Stimulated activated CD4-positive, alpha-beta T cell treated with anti-CD3 and anti-CD28 coated beads, Interleukin-2, amount 100 ng/mL, for 48 hours (primary cell): ENCODE measurements around the gene WDR13.
"Not testable (repeated sequence)": the region's sequence is repeated elsewhere in the genome, so short reads cannot be mapped to it uniquely, and the experiment has no call there.

ENCODE experiments used
- DNase-seq, 2 donors: peaks; one replicate each; pipeline ENCODE4 v3.0.0-alpha.2; 2020

Gene WDR13

DNA sequence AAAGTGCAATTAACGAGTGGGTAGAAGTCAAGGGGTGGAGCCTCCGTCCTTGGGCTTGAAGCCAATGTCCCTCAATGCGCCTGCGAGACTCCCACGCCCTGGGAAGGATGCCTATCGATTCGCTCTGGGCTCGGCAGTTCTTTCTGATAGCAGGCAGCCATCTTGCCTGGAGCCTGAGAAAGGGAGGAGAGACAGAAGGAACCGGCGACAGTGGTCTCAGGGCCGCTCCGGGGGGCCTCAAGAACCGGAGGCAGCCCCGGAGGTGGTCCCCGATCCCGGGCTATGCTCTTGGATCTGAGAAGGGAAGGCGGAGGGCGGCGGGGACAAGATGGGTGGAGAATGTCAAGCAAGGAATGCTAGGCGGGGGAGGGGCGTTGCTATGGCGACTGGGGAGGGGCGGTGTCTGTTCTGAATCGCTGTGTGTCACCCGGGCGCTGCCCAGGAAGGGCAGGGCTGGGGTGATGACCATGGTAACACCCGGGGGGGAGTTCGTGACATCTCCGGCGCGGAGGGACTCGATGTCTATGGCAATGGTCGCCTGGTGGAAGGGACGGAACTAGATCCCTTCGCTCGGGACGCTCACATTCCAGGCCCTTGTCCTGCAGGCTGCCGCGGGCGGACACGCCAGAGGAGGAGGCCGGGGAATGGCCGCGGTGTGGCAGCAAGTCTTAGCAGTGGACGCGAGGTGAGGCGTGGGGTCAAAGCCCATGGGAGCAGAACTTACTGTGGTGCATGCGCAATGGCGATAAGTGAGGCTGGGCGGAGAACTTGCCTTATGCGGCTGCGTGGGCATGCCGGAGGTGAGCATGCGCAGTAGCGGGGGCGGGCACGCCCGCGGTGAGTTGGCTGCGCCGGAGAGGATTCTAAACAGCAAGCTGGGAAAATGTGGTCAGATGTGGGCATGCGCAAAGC, at the start of gene WDR13:
TSS of gene WDR13 (plus strand) at position 140 of the 912 bp plus-strand sequence. CDS start at position 645, 505 bp downstream.
- peak; percentile 78 to 82 for DNase-seq

DNA sequence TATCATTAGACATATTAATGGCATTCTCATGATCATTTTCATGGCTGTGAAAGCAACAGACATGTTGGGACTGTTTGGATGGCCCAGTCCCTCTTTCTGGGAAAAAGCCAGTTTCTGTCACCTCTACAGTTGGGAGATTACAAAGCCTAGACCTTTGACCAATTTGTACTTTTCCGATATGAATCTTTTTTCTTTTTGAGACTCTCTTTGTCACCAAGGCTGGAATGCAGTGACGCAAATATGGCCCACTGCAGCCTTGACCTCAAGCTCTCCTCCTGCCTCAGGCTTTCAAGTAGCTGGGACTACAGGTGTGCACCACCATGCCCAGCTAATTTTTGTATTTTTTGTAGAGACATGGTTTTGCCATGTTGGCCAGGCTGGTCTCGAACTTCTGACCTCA, 48.4 kb upstream of the WDR13 start:
- DNase-seq, result no peak

DNA sequence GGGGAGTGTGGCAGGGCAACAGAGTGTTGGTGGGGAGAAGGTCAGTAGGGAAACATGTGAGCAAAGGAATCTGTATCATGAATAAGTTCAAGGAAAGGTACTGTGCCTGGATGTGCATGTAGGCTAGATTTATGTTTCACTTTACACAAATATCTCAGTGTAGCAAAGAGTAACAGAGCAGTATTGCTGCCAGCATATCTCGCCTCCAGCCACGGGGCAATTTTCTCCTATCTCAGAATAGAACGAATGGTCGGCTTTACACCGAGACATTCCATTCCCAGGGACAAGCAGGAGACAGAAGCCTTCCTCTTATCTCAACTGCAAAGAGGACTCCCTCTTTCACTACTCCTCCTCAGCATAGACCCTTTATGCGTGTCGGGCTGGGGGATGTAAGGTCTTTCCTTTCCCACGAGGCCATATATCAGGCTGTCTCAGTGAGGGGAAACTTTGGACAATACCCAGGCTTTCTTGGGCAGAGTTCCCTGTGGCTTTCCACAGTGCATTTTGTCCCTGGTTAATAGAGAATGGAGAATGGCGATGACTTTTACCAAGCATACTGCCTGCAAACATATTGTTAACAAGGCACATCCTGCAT, 41.5 kb upstream of the WDR13 start:
- not testable (repeated sequence) for DNase-seq

DNA sequence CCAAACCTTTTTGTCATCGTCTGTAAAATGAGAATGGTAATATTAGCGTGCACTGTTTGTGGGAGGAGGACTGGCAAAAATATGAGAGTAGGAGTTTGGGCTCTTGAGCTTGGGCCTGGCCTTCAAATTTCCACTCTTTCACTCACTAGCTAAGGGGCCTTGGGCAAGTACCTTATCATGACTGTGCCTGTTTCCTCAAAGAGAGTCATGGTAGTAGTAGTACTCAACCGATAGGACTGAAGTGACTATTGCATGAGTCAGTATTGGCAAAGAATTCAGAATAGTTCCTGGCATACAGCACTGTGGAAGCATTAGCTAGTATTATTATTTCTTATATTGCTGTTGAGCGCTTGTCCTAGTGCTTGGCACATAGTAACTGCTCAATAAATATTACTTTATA, 39.0 kb upstream of the WDR13 start:
- no peak for DNase-seq

DNA sequence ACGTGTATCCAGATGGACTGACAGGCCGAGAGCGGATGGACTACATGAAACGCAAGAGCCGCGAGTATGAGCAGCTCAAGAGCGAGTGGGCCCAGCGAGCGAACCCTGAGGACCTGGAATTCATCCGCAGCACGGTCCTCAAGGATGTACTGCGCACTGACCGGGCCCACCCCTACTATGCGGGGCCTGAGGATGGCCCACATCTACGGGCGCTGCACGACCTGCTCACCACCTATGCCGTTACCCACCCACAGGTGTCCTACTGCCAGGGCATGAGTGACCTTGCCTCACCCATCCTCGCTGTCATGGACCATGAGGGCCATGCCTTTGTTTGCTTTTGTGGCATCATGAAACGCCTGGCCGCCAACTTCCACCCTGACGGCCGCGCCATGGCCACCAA, 37.7 kb upstream of the WDR13 start:
- DNase-seq, result no peak

DNA sequence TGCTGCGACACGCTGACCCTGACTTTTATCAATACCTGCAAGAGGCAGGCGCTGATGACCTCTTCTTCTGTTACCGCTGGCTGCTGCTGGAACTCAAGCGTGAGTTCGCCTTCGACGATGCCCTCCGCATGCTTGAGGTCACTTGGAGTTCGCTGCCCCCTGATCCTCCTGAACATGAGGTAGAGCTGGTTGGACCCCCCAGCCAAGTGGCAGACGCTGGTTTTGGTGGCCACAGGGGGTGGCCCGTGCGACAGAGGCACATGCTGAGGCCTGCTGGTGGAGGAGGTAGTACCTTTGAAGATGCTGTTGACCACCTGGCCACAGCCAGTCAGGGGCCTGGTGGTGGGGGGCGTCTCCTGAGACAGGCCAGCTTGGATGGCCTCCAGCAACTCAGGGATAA, 37.2 kb upstream of the WDR13 start:
- no peak for DNase-seq

DNA sequence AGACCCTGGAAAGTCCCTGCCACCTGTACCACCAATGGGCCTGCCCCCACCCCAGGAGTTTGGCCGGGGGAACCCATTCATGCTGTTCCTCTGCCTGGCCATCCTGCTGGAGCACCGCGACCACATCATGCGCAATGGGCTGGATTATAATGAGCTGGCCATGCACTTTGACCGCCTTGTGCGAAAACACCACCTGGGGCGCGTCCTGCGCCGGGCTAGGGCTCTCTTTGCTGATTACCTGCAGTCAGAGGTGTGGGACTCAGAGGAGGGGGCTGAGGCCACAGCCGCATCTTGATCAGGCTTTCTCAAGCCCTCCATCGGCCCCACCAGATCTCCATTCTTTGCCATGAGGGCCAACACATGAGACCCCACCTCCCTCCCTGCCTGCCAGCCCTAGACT, 36.6 kb upstream of the WDR13 start:
- DNase-seq, result no peak

DNA sequence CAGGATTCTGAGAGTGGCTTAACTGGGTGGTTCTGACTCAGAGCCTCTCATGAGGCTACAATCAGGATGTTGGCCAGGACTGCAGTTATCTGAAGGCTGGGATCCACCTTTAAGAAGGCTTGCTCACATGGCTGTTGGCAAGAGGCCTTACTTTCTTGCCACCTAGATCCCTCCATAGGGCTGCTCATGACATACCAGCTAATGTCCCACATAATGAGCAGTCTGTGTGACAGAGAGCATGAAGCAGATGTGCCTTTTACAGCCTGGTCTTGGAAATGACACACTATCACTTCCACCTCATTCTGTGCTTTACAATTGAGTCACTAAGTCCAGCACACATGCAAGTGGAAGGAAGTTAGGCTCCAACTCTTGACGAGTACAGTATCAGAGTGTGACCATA, 27.3 kb upstream of the WDR13 start:
- no peak for DNase-seq

DNA sequence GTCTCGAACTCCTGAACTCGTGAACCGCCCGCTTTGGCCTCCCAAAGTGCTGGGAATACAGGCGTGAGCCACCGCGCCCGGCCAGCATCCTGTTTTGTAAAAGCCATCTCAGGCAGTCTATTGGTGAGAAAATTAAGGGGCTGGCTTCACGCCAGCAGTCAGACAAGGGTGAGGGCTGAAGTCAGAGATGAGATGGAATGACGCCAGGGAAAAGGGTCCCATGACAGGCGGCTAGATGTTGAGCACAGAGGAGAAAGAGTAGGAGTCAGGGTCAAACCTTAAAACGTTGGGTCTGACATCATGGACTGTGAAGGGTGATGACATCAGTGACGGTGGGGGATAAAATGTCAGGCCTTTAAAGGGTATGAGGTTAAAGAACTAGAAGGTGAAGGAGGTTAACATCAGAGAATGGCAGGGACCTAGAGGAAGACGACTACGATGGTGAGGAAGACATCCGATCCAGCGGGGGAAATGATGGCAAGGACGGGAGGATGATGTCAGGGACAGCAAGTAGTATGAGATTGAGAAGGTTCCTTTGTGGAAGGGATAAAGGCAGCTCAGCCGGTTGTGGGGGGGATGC, 23.5 kb upstream of the WDR13 start:
- no peak for DNase-seq

DNA sequence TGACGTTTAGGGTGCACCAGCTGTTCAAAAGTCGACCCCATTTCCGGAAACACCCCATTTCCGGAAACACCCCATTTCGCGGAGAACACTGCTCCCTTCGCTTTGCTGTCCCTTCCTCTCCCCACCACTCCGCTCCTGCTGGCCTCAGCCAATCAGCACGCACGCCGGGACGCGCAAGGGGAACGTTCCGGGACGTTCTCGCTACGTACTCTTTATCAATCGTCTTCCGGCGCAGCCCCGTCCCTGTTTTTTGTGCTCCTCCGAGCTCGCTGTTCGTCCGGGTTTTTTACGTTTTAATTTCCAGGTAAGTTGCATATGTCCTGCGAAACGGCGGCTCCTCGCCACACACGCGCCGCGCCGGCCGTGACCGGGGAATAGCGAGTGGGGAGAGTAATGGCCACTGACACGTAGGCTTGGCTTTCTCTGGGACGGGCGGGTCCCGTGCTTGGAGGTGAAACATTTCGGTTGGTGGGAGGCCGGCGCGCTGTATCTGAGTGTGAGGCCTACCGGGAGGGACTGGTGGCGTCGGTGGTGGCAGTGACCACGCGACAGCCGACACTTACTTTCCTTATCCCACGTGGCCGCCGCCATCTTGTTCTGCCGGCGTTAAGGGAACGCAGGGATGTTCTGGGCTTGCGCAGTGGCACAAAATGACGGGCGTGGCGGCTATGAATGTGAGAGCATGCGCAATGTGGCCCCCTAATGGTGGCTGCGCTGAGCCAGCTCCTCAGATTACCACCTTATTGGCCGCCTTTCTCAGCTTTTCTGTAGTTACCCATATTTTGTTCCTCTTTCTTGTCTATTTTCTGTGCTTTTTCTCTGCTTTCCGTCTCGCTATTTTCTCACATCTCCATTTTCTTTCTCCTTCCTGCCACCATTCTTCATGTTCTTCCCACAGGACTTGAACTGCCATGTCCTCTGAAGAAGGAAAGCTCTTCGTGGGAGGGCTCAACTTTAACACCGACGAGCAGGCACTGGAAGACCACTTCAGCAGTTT, 22.7 kb upstream of the WDR13 start, which contains the start of gene RBM3:
TSS of gene RBM3 (plus strand) at position 215 of the 997 bp plus-strand sequence. CDS start at position 912, 697 bp downstream.
- peak; percentile 76 to 77 for DNase-seq

DNA sequence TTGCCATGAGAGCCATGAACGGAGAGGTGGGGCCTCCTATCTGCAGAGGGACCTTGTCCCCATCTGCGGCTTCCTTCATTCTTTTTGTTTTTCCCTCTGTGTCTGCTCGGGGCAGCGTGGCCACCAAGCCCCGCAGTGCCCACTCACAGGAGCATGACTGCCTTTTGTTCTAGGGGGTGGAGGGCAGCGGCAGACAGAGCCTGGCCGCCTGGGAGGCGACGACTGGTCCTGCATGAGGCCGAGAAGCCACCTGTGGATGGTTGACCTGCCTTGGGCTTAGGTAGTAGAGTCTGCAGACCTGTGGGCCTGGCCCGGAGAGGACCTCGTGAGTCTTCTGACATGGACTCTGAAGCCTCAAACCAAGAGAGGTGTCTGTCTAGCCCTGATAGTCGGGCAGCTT, 21.6 kb upstream of the WDR13 start:
- DNase-seq, result no peak

DNA sequence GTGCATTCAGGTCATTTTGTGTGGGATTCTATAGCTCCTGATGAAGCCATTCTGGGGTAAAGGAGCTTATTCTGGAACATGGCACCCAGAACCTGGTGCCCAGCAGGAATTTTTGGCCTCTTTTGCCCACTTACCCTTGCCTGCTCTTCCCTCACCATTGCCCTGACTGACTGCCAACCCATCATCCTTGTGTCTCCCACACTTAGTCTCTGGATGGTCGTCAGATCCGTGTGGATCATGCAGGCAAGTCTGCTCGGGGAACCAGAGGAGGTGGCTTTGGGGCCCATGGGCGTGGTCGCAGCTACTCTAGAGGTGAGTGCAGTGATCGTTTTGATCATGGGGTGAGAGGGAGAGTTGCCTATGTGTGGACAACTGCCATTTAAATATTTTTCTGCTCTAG, 21.2 kb upstream of the WDR13 start:
- no peak for DNase-seq

DNA sequence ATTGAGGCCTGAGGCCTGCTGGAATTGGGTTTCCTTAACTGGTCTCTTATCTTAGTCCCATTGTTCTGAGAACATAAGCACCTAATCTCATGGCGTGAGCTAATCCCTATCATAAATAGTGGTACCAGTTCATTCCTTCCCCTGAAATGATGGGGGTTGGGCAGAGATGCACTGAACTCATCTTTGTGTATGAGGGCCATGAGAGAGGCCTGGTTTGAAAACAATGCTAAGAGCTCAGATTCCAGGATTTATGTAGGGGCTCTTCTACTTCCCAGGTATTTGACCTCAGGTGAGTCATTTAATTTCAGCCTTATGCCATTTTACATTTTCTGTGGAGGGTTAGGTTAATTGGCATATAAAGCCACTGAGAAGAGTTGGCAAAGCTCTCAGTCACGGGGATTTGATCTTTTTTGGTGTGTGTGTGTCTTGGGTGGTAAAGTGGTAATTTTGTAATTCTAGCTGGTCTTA, 18.6 kb upstream of the WDR13 start:
- DNase-seq, result no peak

DNA sequence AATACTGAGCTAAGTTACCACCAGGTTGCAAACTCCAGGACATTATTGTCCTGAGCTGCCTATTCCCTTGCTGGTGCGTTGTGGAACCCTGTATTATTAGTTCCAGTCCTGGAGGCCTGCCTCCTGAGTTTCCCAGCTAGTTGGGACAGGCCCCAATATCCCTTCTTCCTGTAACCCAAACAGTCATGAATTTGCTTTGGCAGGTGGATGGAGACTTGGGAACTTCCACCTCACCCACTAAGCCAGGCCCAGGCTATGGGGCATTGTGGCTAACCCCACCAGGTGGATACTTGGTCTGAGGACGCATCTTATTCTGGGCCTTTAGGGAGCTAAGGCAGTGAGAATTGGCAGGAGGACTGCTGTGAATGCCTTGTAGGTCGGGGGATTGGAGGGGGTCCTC, 18.0 kb upstream of the WDR13 start:
- DNase-seq, result no peak

DNA sequence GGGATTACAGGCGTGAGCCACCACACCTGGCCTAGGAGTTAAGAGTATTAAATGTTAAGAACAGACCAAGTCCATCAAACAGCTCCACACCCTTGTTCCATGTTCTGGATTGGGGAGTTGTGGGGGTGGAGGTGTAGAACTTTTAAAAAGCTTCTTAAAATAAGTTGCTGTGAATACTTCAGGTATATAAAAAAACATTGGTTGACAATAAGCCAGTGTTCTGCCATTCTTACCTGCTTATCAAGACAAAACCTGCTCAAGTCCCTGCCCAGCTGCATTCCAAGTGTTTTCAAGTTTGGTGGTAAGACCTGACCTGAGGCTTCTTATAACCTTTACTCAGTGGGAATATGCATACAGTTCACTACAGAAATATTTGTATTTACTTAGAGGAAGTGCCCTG, 16.6 kb upstream of the WDR13 start:
- DNase-seq, result no peak

DNA sequence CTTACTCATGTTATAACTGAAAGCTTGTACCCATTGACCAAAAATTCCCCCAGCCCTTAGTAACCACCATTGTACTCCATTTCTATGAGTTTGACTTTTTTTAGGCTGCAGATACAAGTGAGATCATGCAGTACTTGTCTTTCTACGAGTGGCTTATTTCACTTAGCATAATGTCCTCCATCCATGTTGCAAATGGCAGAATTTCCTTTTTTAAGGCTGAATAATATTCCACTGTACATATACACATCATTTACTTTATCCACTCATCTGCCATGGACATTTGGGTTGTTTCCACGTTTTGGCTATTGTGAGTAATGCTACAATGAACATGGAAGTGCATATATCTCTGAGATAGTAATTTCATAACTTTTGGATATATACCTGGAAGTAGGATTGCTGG, 12.6 kb upstream of the WDR13 start:
- no peak for DNase-seq

DNA sequence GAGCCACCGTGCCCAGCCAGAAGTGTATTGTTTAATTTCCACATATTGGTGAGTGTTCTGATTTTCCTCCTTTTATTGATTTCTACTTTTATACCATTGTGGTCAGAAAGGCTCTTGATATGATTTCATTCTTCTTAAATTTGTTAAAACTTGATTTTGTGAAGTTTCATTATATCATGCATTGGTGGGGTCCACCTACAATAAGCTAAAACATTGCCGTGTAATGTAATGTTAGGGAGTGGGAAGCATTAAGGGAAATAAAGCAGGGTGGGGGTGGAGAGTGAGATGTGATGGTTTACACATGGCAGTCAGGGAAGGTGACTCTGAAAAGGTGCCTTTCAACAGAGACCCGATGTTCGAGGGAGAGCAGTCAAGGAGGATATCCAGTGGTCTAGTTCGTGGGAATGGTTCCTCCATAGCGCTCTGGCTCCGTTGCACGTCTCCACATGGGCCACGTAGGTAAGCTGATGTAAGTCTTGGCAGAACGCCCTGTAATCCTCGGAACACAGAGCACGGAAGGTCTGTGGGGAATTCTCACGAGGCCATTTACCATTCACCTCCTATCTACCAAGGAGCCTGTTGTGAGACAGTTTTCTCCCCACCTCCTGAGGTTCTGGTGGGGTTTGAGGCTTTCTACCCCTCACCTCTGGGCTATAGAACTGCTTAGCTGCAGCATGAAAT, 7.7 kb upstream of the WDR13 start:
- no peak for DNase-seq

DNA sequence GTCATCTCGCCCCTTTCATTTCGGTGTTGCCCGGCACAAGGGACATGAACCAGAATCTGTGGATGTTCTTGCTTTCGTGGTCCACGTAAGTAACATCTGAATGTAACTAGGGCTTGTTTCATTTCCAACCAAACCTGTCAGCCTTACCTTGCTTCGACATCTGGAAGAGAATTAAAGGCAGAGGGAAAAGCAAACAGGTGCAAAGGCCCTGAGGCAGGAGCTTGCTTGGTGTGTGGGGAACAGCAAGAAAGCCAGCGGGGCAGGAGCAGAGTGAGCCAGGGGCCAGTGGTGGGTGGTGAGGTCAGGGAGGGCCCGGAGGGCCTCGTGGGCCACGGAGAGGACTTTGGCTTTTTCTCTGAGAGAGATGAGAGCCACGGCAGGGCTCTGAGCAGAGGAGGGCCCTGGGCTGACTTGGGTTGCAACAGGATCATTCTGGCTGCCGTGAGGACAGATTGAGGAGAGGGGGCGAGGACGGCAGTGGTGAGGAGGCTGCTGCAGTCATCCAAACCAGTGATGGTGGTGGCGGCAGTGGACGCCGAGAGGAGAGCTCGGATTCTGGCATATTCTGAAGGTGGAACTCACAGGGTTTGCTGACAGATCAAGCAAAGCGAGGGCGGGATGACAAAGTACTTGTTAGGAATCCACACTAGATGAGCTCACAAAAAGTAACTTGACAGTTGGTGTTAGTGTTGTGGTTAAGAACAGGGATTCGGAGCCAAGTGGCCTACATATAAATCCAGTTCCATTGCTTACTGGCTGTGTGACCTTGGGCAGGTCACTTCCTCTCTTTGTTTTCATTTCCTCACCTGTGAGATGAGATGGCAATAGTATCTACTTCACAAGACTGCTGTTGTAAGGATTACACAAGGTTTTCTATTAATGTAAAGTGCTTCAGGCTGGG, 6.8 kb upstream of the WDR13 start:
- DNase-seq, result no peak

DNA sequence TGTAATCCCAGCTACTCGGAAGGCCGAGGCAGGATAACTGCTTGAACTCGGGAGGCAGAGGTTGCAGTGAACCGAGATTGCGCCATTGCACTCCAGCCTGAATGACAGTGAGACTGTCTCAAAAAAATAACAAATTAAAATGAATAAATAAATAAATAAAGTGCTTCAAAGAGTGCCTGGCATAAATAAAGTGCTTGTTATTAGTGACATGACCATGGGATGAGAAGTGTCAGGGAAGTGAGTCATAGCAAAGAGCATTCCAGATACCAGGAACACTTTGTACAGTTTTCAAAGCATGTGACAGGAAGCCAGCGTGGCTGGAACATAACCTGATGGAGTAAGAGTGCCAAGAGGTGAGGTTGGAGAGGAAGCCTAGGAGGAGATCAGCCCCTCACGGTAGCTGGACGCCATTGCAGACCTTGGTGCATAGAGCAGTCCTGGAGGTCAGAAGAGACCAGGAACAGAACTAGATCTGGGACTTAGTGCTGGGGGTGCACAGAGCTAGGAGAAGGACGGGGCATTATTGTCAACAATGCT, 6.0 kb upstream of the WDR13 start:
- no peak for DNase-seq

DNA sequence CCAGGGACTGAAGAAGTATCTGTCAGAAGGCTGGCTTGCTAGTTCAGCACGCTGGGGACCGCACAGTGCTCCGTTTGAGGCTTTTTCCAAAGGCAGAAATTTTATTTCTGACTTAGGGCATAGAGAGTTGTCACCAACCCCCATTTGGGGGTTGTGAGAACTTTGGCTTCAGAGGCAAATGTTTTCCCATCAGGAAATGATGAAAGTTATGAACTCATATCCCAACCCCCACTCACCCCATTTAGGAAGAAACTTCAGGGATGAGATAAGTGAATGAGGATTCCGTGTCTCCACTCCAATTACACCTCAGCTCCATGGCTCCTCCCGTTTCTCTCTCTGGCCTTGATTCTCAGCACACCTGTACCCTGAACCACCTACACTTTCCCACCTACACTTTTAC, 4.3 kb upstream of the WDR13 start:
- no peak for DNase-seq

DNA sequence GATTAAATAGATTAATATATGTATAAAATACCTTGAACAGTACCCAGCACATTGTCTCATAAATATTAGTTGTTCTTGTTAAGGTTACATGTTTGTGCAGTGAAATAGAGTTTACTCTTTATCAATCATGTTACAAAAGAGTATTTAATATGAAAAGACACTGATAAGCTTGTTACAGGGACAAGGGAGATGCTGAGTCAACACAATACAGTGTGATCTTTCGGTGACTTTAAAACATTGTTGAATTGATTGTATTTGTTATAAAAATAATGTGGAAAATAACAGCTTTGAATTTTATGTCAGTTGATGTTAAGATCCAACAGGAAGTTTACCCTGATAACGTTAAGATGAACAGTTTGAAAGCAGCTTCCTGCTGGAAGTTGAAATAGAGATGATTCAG, 1.4 kb upstream of the WDR13 start:
- no peak for DNase-seq
